AG04449 (cell line): ENCODE results near the gene NUDT16L1.

Experiments used
- CTCF ChIA-PET: fragments of 350-600 bp; formaldehyde crosslinking; extraction: SDS; loops from one replicate; lab custom pipeline; 2021; ENCODE audit warnings: antibody characterized with exemption; lab: Yijun Ruan, JAX
- POLR2A ChIA-PET: fragments of 400-600, 350-600 bp; formaldehyde crosslinking; extraction: SDS; loops from one replicate; lab custom pipeline; 2020; ENCODE audit warnings: antibody characterized with exemption, inconsistent platforms; lab: Yijun Ruan, JAX
- DNase-seq: peaks from one replicate; pipeline ENCODE4 v3.0.0-alpha.2; 2010; ENCODE audit warnings: low read depth, low spot score
- H3K4me3 ChIP-seq: 2 replicates; pipeline ENCODE4 v1.5.1; 2011; ENCODE audit warnings: low read depth, mild to moderate bottlenecking, control low read depth, low read length
- CTCF ChIP-seq: IDR thresholded peaks from one replicate; pipeline ENCODE4 v1.5.1; 2011; ENCODE audit warnings: mild to moderate bottlenecking, moderate library complexity, low read length, control low read depth, inconsistent platforms; ENCODE audit not compliant: insufficient read depth; ENCODE audit errors: missing control alignments

The NUDT16L1 gene

GRCh38 chr16:4684058-4684715 lies 9.2 kb upstream of the NUDT16L1 start:
- DNase-seq, result no peak
- no peak for TF ChIP-seq CTCF
- POLR2A ChIA-PET, result no interaction called here
- H3K4me3 ChIP-seq, result no peak overlapping the region
- CTCF ChIA-PET, result no interaction called here

GRCh38 chr16:4684763-4685162 lies 8.6 kb upstream of the NUDT16L1 start:
- H3K4me3 ChIP-seq, result no peak overlapping the region
- DNase-seq, result no peak
- ChIA-PET CTCF (interaction anchor here (1.4 kb wide), 1 partner anchor 11 kb away, joined by 3 read pairs; no protein-coding TSS in a partner anchor), POLR2A (no interaction called here)
- TF ChIP-seq CTCF, result no peak

- TF ChIP-seq CTCF, result no peak
- ChIA-PET CTCF (interaction anchor here (1.4 kb wide), 1 partner anchor 11 kb away, joined by 3 read pairs; no protein-coding TSS in a partner anchor), POLR2A (no interaction called here)
- H3K4me3 ChIP-seq, result no peak overlapping the region
- no peak for DNase-seq
These were observed 8.1 kb upstream of the NUDT16L1 start for GRCh38 chr16:4685292-4685691.

DNA sequence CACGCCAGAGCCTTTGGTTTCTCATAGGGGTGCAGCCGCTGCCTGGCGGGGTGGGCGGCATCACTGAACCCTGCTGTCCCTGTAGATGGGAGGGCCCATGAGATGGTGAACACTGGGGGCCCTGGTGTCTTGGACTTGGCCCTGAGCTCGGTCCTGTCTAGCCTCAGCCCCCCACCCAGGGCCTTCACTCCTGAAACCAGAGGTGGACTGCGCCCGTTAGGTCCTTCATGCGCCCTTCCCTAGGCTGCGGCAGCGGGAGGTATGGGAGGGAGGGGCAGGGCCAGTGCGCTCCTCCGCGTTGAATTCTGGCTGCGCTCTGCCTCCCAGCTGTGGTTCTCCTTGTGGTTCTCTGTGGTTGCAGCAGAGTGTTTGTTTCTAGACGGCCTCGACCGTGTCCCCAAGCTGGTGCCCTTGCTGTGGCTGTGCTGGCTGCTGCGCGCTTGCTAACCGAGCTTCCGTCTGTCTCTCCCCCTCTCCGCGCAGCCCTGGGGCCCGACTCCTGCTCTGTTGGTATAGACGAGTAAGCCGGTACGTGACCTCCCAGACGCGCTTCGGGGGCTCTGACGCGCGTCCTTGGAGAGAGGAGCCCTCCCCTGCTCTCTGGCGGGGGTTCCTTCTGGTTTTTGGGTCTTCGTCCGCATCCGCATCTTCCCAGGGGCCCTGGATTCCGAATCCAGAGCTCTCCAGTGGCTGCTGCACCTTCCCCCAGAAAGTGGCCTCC lies 7.4 kb upstream of the NUDT16L1 start:
- ChIA-PET POLR2A (no interaction called here), CTCF (interaction anchor here (1.4 kb wide), 1 partner anchor 10 kb away, joined by 3 read pairs; no protein-coding TSS in a partner anchor)
- no peak for DNase-seq
- TF ChIP-seq CTCF, result no peak
- H3K4me3 ChIP-seq, result no peak overlapping the region

DNA sequence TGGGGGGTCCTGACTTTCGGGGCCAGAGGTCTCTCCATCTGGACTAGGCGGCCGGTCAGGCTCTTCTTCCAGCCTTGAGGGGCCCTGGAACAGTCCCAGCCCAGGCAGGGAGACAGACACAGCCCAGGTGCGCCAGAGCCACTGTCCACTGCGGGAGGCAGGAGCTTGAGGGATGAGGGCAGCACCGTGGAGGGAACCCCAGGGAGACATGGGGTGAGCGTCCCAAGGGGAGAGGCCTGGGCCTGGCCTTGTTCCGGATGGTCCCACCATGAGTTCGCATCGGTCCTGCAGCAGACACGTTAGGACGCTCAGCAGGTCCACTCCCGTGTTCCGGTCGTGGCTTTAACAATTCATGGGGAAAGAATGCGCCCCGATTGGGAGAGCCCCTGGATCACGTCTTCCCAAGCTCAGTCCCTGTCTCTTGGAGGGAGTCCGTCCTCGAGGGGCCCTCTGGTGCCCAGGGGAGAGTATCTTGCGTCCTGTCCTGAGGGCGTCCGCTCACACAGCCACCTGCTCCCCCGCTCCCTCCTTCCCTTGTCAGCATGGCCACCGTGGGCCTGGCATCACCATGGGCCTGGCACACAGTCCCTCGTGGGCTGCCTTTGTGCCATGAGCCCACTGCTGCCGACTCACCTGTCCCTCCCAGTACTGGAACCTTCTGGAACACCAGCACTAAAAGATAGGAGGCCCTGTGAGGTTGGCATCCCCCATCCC lies 6.7 kb upstream of the NUDT16L1 start:
- ChIA-PET POLR2A (no interaction called here), CTCF (no interaction called here)
- DNase-seq, result no peak
- H3K4me3 ChIP-seq, result no peak overlapping the region
- no peak for TF ChIP-seq CTCF

DNA sequence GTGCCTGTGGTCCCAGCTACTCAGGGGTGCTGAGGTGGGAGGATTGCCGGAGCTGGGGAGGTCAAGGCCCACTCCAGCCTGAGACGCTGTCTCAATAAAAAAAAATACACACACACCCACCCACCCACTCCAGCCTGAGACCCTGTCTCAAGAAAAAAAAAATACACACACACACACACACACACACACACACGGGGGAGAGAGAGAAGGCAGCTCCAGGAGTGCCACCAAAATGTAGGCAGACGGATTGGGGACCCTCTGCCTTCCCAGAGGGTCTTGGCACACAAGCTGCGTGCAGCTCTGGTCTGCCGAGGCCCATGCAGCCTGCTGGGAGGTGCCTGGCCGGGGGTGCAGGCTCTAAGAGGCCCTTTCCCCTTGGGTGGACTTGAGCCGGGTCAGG lies 5.9 kb upstream of the NUDT16L1 start:
- DNase-seq, result no peak
- CTCF ChIA-PET, result no interaction called here
- no peak for TF ChIP-seq CTCF
- no peak overlapping the region for H3K4me3 ChIP-seq
- POLR2A ChIA-PET, result no interaction called here
